H9 (cell line): ENCODE measurements around the gene PRDM11. TPM values are rescaled to one million over a fixed set of nuclear protein-coding genes. Genes with fewer than 3 reads are reported as not detected.
A peak's percentile ranks its signal among the peaks of the same experiment; 100 is the strongest.

Experiments used
- DNase-seq: peaks from one replicate; pipeline ENCODE4 v3.0.0-alpha.2; 2017
- H2AFZ ChIP-seq: one replicate; pipeline ENCODE4 v1.6.1; 2013; ENCODE audit warnings: mild to moderate bottlenecking, low read length, control low read depth, moderate library complexity
- H2AK5ac ChIP-seq: 2 replicates; pipeline ENCODE4 v1.6.1; 2013; ENCODE audit warnings: low read length, control low read depth, mixed read lengths; ENCODE audit not compliant: insufficient read length
- H2BK120ac ChIP-seq: one replicate; pipeline ENCODE4 v1.6.1; 2013; ENCODE audit warnings: low read depth, mild to moderate bottlenecking, low read length, control low read depth, inconsistent platforms; ENCODE audit not compliant: poor library complexity, severe bottlenecking
- H2BK12ac ChIP-seq: 2 replicates; pipeline ENCODE4 v1.6.1; 2013; ENCODE audit warnings: low read length, control low read depth, mixed read lengths, low read depth; ENCODE audit not compliant: insufficient read length
- H2BK15ac ChIP-seq: 2 replicates; pipeline ENCODE4 v1.6.1; 2013; ENCODE audit warnings: low read depth, low read length, control low read depth
- H2BK20ac ChIP-seq: one replicate; pipeline ENCODE4 v1.6.1; 2013; ENCODE audit warnings: low read depth, mild to moderate bottlenecking, low read length, control low read depth, inconsistent platforms; ENCODE audit not compliant: poor library complexity, severe bottlenecking
- H2BK5ac ChIP-seq: 2 replicates; pipeline ENCODE4 v1.6.1; 2013; ENCODE audit warnings: low read length, control low read depth, mixed read lengths; ENCODE audit not compliant: insufficient read length
- H3K14ac ChIP-seq: 2 replicates; pipeline ENCODE4 v1.6.1; 2013; ENCODE audit warnings: low read length, control low read depth; ENCODE audit not compliant: insufficient read depth
- H3K18ac ChIP-seq: 2 replicates; pipeline ENCODE4 v1.6.1; 2013; ENCODE audit warnings: low read depth, mild to moderate bottlenecking, mixed read lengths, low read length, control low read depth; ENCODE audit not compliant: insufficient read length
- H3K23ac ChIP-seq: 2 replicates; pipeline ENCODE4 v1.6.1; 2013; ENCODE audit warnings: low read length, control low read depth, mixed read lengths, low read depth; ENCODE audit not compliant: insufficient read length
- H3K23me2 ChIP-seq: 2 replicates; pipeline ENCODE4 v1.6.1; 2013; ENCODE audit warnings: low read depth, mild to moderate bottlenecking, mixed read lengths, low read length, control low read depth; ENCODE audit not compliant: insufficient read length, poor library complexity, severe bottlenecking
- H3K27ac ChIP-seq: 2 replicates; pipeline ENCODE4 v1.5.1; 2013; ENCODE audit warnings: low read length, control low read depth, mixed read lengths, low read depth; ENCODE audit not compliant: insufficient read length
- H3K27me3 ChIP-seq: 2 replicates; pipeline ENCODE4 v1.6.1; 2013; ENCODE audit warnings: low read length, control low read depth, inconsistent platforms; ENCODE audit not compliant: insufficient read depth
- H3K4ac ChIP-seq: 2 replicates; pipeline ENCODE4 v1.6.1; 2013; ENCODE audit warnings: low read depth, mild to moderate bottlenecking, control low read depth, inconsistent platforms, low read length, moderate library complexity
- H3K4me1 ChIP-seq: 2 replicates; pipeline ENCODE4 v1.6.1; 2013; ENCODE audit warnings: low read length, control low read depth, inconsistent platforms; ENCODE audit not compliant: insufficient read depth
- H3K4me2 ChIP-seq: 2 replicates; pipeline ENCODE4 v1.6.1; 2013; ENCODE audit warnings: low read length, control low read depth, mixed read lengths; ENCODE audit not compliant: insufficient read length, insufficient read depth
- H3K56ac ChIP-seq: 2 replicates; pipeline ENCODE4 v1.6.1; 2013; ENCODE audit warnings: low read depth, mild to moderate bottlenecking, mixed read lengths, low read length, control low read depth; ENCODE audit not compliant: insufficient read length
- H3K79me1 ChIP-seq: 2 replicates; pipeline ENCODE4 v1.6.1; 2013; ENCODE audit warnings: low read depth, mild to moderate bottlenecking, moderate library complexity, low read length, control low read depth, inconsistent platforms; ENCODE audit not compliant: insufficient read depth, poor library complexity, severe bottlenecking
- H3K79me2 ChIP-seq: 2 replicates; pipeline ENCODE4 v1.6.1; 2013; ENCODE audit warnings: low read length, control low read depth, inconsistent platforms; ENCODE audit not compliant: insufficient read depth
- H3K9ac ChIP-seq: 2 replicates; pipeline ENCODE4 v1.6.1; 2013; ENCODE audit warnings: low read length, control low read depth, mixed read lengths; ENCODE audit not compliant: insufficient read length; ENCODE audit errors: extremely low read depth
- H3K9me3 ChIP-seq: one replicate; pipeline ENCODE4 v1.6.1; 2013; ENCODE audit warnings: low read depth, low read length, inconsistent platforms; ENCODE audit not compliant: control insufficient read depth
- H3T11ph ChIP-seq: one replicate; pipeline ENCODE4 v1.6.1; 2013; ENCODE audit warnings: mild to moderate bottlenecking, low read length, control low read depth, inconsistent platforms
- H4K20me1 ChIP-seq: one replicate; pipeline ENCODE4 v1.6.1; 2013; ENCODE audit not compliant: control insufficient read depth, insufficient read length, insufficient read depth
- H4K5ac ChIP-seq: 2 replicates; pipeline ENCODE4 v1.6.1; 2013; ENCODE audit warnings: low read depth, mild to moderate bottlenecking, mixed read lengths, low read length, control low read depth; ENCODE audit not compliant: insufficient read length
- H4K8ac ChIP-seq: replicated peaks from 2 replicates; pipeline ENCODE4 v1.6.1; 2013; ENCODE audit warnings: low read length, control low read depth, mixed read lengths, low read depth; ENCODE audit not compliant: insufficient read length
- H4K91ac ChIP-seq: 2 replicates; pipeline ENCODE4 v1.6.1; 2013; ENCODE audit warnings: low read depth, mild to moderate bottlenecking, moderate library complexity, mixed read lengths, low read length, control low read depth; ENCODE audit not compliant: insufficient read length
- H3K27ac Mint-ChIP-seq, 3 experiments: 2 replicates in 2 of 3; 3 replicates in 1 of 3; pipeline ENCODE4 v1.8.0; 2020 to 2021; ENCODE audit warnings: mixed read lengths in 3 of 3, mild to moderate bottlenecking in 1 of 3, moderate library complexity in 1 of 3
- H3K27me3 Mint-ChIP-seq: 2 replicates; pipeline ENCODE4 v1.8.0; 2021; ENCODE audit warnings: low read depth, mild to moderate bottlenecking, moderate library complexity, mixed read lengths
- H3K36me3 Mint-ChIP-seq, 3 experiments: 2 replicates in 2 of 3; 3 replicates in 1 of 3; pipeline ENCODE4 v1.8.0; 2020 to 2021; ENCODE audit warnings: low read depth in 3 of 3, mixed read lengths in 3 of 3; ENCODE audit not compliant: insufficient read depth in 1 of 3
- H3K4me1 Mint-ChIP-seq, 2 experiments: 2 replicates each; pipeline ENCODE4 v1.8.0; 2020; ENCODE audit warnings: mixed read lengths in 2 of 2
- H3K4me3 Mint-ChIP-seq, 2 experiments: 2 replicates in 1 of 2; 3 replicates in 1 of 2; pipeline ENCODE4 v1.8.0; 2020 to 2021; ENCODE audit warnings: mild to moderate bottlenecking in 2 of 2, mixed read lengths in 2 of 2, moderate library complexity in 1 of 2
- H3K9me3 Mint-ChIP-seq, 2 experiments: 2 replicates in 1 of 2; 3 replicates in 1 of 2; pipeline ENCODE4 v1.8.0; 2020; ENCODE audit warnings: mild to moderate bottlenecking in 2 of 2, mixed read lengths in 2 of 2, moderate library complexity in 1 of 2
- CTCF ChIP-seq: fragments of 200-600 bp; sonication (generic); conservative IDR thresholded peaks from 3 replicates; pipeline ENCODE4 v1.8.0; 2021; ENCODE audit warnings: antibody characterized with exemption, mild to moderate bottlenecking
- WGBS: extraction: QIAGEN DNeasy Blood & Tissue Kit; methylation state at CpG from one replicate; pipeline ENCODE4 v1.1.7; 2013; ENCODE audit warnings: missing lambda C conversion rate, low lambda C conversion rate, mixed read lengths; ENCODE audit not compliant: insufficient read length; ENCODE audit errors: extremely low coverage; 5-methylcytosine and 5-hydroxymethylcytosine counted together
- total RNA-seq: library from RNA; stranded (reverse); gene quantifications from 2 replicates; pipeline ENCODE4 v1.2.1, GENCODE V29; 2021

The PRDM11 gene
- total RNA-seq, 1 experiment from 2014 or later, result 11.5 TPM

GRCh38 chr11:45247433-45247832 is 101.0 kb downstream of the PRDM11 start:
- peak overlapping the region in 1 of 3 experiments; percentile 48; a peak in 1 of 7 replicates for H3K27ac Mint-ChIP-seq
- no peak overlapping the region for H4K8ac ChIP-seq
- H3K56ac ChIP-seq, result no peak overlapping the region
- no peak overlapping the region for H3K4me2 ChIP-seq
- no peak overlapping the region for H2BK12ac ChIP-seq
- H3K14ac ChIP-seq, result no peak overlapping the region
- no peak for TF ChIP-seq CTCF
- no peak overlapping the region for H2BK120ac ChIP-seq
- H3K9me3 ChIP-seq, result no peaks in the 10 kb centered on the region
- H3K23ac ChIP-seq, result no peak overlapping the region
- peaks cover under 1% of the 10 kb centered on the region in 2 experiments; a peak in 1 of 4 replicates for H3K4me1 Mint-ChIP-seq
- H3K27ac ChIP-seq, result no peak overlapping the region
- H3K79me2 ChIP-seq, result no peaks in the 10 kb centered on the region
- no peak overlapping the region for H3K4me3 Mint-ChIP-seq
- H2AK5ac ChIP-seq, result no peak overlapping the region
- no peak overlapping the region for H3T11ph ChIP-seq
- no peak overlapping the region for H3K9ac ChIP-seq
- no peaks in the 10 kb centered on the region for H4K20me1 ChIP-seq
- H3K36me3 Mint-ChIP-seq, result peaks cover 0 to 3% (median 0%) of the 10 kb centered on the region in 3 experiments; a peak in 2 of 7 replicates
- H3K4me1 ChIP-seq, result no peaks in the 10 kb centered on the region
- no peaks in the 10 kb centered on the region for H3K23me2 ChIP-seq
- H3K4ac ChIP-seq, result no peak overlapping the region
- no peak overlapping the region for H2BK5ac ChIP-seq
- H3K79me1 ChIP-seq, result no peaks in the 10 kb centered on the region
- H3K27me3 ChIP-seq, result no peaks in the 10 kb centered on the region
- H4K5ac ChIP-seq, result no peak overlapping the region
- DNase-seq, result no peak
- no peaks in the 10 kb centered on the region; the same call in 1 of the 2 replicates for H3K27me3 Mint-ChIP-seq
- no peaks in the 10 kb centered on the region for H3K9me3 Mint-ChIP-seq
- H2BK15ac ChIP-seq, result no peak overlapping the region
- no peak overlapping the region for H4K91ac ChIP-seq
- no peak overlapping the region for H2AFZ ChIP-seq
- WGBS, result no CpG with 5 or more reads among the region's 2 CpGs
- H3K18ac ChIP-seq, result no peak overlapping the region
- H2BK20ac ChIP-seq, result no peak overlapping the region
